Heart left ventricle (tissue), 16 donors: Measurements from ENCODE around the gene RCAN3. TPM values are rescaled to one million over a fixed set of nuclear protein-coding genes. Genes with fewer than 3 reads are reported as not detected.

Experiments used
- ATAC-seq, 4 donors: fragments of 200-7000 bp; cut with Tn5 transposase; one replicate each; pipeline ENCODE4 v1.9.1; 2020 to 2022; ENCODE audit warnings: moderate library complexity in 4 of 4, mild to moderate bottlenecking in 3 of 4, moderate number of reproducible peaks in 1 of 4
- DNase-seq, 5 donors: peaks; one replicate each; pipeline ENCODE4 v3.0.0-alpha.2; 2020
- H3K27ac ChIP-seq, 12 donors: fragments of 200-600 bp; sonication (generic) in 4 of 12; one replicate each; pipeline versions ENCODE4 v1.5.0 to v1.8.0; 2016 to 2022; ENCODE audit warnings: mild to moderate bottlenecking in 2 of 12
- H3K27me3 ChIP-seq, 9 donors: fragments of 200-600 bp; sonication (generic) in 2 of 9; one replicate each; pipeline versions ENCODE4 v1.5.1 to v1.8.0; 2016 to 2022; ENCODE audit warnings: mild to moderate bottlenecking in 3 of 9
- H3K36me3 ChIP-seq, 9 donors: fragments of 200-600 bp; sonication (generic) in 2 of 9; one replicate each; pipeline versions ENCODE4 v1.5.0 to v1.8.0; 2018 to 2022; ENCODE audit warnings: mild to moderate bottlenecking in 2 of 9
- H3K4me1 ChIP-seq, 12 donors: fragments of 200-600 bp; sonication (generic) in 4 of 12; one replicate each; pipeline versions ENCODE4 v1.5.0 to v1.8.0; 2016 to 2022; ENCODE audit warnings: mild to moderate bottlenecking in 3 of 12
- H3K4me3 ChIP-seq, 12 donors: fragments of 200-600 bp; sonication (generic) in 4 of 12; one replicate each; pipeline versions ENCODE4 v1.5.0 to v1.8.0; 2017 to 2022; ENCODE audit warnings: mild to moderate bottlenecking in 9 of 12, moderate library complexity in 4 of 12
- H3K9me3 ChIP-seq, 12 donors: fragments of 200-600 bp; sonication (generic) in 4 of 12; one replicate each; pipeline versions ENCODE4 v1.5.0 to v1.8.0; 2016 to 2022; ENCODE audit warnings: mild to moderate bottlenecking in 1 of 12
- POLR2A ChIP-seq, 2 donors: fragments of 450-650 bp; IDR thresholded peaks; one replicate each; pipeline ENCODE4 v1.6.1; 2017; ENCODE audit warnings: antibody characterized with exemption in 2 of 2, mild to moderate bottlenecking in 2 of 2, moderate library complexity in 2 of 2
- WGBS, 4 donors: extraction: QIAGEN DNeasy Blood & Tissue Kit in 2 of 4; methylation state at CpG; one replicate each; pipeline versions ENCODE4 v1.1.5 to v1.1.7; 2013 to 2018; 5-methylcytosine and 5-hydroxymethylcytosine counted together
- intact Hi-C, 10 donors: fragments of 100-400 bp; cut with DNase I; formaldehyde crosslinking; loops; one replicate each; pipeline versions ENCODE4 v1.11.1 to v1.14.2; 2022
- polyA plus RNA-seq, 2 donors: library from polyadenylated mRNA; stranded (reverse); fragments of 200-250 nt; gene quantifications; one replicate each; pipeline ENCODE4 v1.2.3, GENCODE V29; 2013
- total RNA-seq, 9 donors: library from RNA; depleted of rRNA in 2 of 9; stranded (reverse); fragments of >200 nt in 2 of 9; fragmentation: NEBNext Ultra II Directional in 3 of 9; extraction: Animal tissue kit (Norgen Biotek cat#: 25700) in 3 of 9; gene quantifications; one replicate each; pipeline versions ENCODE4 v1.1.0 to v1.2.4, GENCODE V29; 2016 to 2023
- TF ChIP-seq, protein P1 (sequence below), 12 donors: fragments of 200-600 bp; sonication (generic) in 4 of 12; IDR thresholded peaks; one replicate each; pipeline versions ENCODE4 v1.5.0 to v1.8.0; 2018 to 2022; ENCODE audit warnings: antibody characterized with exemption in 12 of 12, mild to moderate bottlenecking in 5 of 12
- donor health status: ischemic (EF 13 %, LVEDD 7.1; RV severe dilation, severe dysfunction).
- donor health status: healthy with polysubstance abuse.
- donor health status: DM: no; HTN: yes; CAD: no.
- donor health status: DM: no; HTN: no; CAD: no.
- donor health status: ischemic (EF 25% LVEDD 6.9; RV normal size, moderate dysfunction).
- donor health status: ischemic (EF 25% LVEDD 5.7; RV mildly dilated, moderate dysfunction).
- donor health status: healthy.
- donor health status: DM: yes; HTN: yes; CAD: no.
- donor health status: ischemic (EF 35%, LVEDD 5.7; RV mildly dilated, moderate dysfunction).
- donor health status: nonischemic (EF 11% LVEDD 7.7; RV severe dilation, severe dysfunction).
- donor health status: DM: yes; HTN: yes; CAD: no.
- donor health status: PGD.
- donor health status: ischemic (EF 29% LVEDD 5.4; RV normal size, mild dysfunction).
- donor health status: nonischemic (EF 23%, LVEDD 6.1; RV moderate dilation, normal function).

RCAN3 gene
- total and polyA plus RNA-seq, 11 donors: 2.1 to 9.7 (median 5.9) TPM

DNA sequence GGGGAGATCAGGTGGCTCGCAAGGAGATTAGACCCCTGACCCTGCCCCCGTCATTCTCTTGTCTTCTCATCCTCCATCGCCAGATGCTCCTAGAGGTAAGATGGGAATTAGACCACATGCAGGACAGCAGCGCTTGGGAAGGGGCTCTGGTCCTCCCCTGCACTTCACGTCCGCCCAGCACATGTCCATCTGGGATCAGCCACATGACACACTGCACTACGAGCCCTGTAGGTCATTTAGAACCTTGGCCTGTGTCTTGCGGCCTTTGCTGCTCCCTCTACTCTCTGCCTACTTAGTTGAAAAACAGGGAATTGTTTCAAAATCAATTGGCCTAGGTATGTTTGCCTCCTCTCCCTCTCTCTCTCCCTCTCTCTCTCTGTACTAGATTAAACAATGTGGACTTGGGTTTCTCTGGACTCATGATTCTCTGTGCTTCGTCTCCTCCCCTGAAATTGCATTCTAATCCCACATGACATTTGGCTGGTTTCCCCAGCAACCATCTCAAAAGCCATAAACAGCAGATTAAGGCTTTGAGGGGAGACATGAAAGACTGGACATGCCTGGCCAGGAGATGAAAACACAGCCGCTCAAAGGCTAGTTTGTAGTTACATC, 49.4 kb downstream of the RCAN3 start:
- DNase-seq: no peak
- peaks cover 0 to 44% (median 13%) of the 10 kb centered on the region in 9 donors for H3K27me3 ChIP-seq

DNA sequence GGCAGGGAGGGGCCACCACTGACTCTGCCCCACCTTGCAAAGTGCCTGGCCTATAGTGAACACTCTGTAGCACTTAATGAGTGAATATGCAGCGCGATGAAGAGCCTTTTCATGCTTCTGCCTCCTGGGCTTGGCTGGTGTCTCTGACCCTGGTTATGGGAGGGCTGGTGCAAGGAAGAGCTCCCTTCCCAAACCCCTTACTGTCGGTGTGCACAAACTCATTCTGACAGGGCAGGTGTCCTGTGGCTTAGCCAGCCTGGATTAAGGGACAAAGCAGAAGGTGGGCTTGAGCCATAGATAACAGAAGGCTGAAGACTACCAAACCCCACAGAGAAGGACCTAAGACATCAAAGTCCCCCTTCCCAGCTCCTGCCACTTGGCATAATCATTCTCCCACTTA, 51.3 kb downstream of the RCAN3 start:
- TF ChIP-seq, protein P1, sequence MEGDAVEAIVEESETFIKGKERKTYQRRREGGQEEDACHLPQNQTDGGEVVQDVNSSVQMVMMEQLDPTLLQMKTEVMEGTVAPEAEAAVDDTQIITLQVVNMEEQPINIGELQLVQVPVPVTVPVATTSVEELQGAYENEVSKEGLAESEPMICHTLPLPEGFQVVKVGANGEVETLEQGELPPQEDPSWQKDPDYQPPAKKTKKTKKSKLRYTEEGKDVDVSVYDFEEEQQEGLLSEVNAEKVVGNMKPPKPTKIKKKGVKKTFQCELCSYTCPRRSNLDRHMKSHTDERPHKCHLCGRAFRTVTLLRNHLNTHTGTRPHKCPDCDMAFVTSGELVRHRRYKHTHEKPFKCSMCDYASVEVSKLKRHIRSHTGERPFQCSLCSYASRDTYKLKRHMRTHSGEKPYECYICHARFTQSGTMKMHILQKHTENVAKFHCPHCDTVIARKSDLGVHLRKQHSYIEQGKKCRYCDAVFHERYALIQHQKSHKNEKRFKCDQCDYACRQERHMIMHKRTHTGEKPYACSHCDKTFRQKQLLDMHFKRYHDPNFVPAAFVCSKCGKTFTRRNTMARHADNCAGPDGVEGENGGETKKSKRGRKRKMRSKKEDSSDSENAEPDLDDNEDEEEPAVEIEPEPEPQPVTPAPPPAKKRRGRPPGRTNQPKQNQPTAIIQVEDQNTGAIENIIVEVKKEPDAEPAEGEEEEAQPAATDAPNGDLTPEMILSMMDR (IDR thresholded peaks at IDR 0.05): no peak
- no peak for TF ChIP-seq POLR2A (IDR thresholded peaks at IDR 0.05)
- Histone ChIP-seq H3K9me3 (no peaks in the 10 kb centered on the region), H3K27me3 (peaks cover 0 to 48% (median 17%) of the 10 kb centered on the region in 9 donors), H3K4me3 (no peak overlapping the region), H3K27ac (no peak overlapping the region), H3K36me3 (no peaks in the 10 kb centered on the region), H3K4me1 (peaks cover 0 to 12% (median 0%) of the 10 kb centered on the region in 12 donors)
- WGBS, 4 donors: 76 to 94% (median 88%) methylated on average over 3 of the region's 3 CpGs
- DNase-seq (no peak), ATAC-seq (no peak)
- intact Hi-C loops: loop anchor here in 1 of 10 donors (2.0 kb wide), 1 partner anchor 45 kb away; no protein-coding TSS in a partner anchor

More for the DNA sequence above, 49.4 kb downstream of the RCAN3 start:
- Histone ChIP-seq H3K4me3 (no peak overlapping the region), H3K9me3 (no peaks in the 10 kb centered on the region), H3K27ac (no peak overlapping the region), H3K36me3 (no peaks in the 10 kb centered on the region), H3K4me1 (peaks cover 0 to 12% (median 0%) of the 10 kb centered on the region in 12 donors)
- WGBS, 4 donors: 66 to 79% (median 70%) methylated on average over 10 of the region's 10 CpGs
- TF ChIP-seq POLR2A (IDR thresholded peaks at IDR 0.05): no peak
- TF ChIP-seq, protein P1 (IDR thresholded peaks at IDR 0.05): no peak
- ATAC-seq: no peak
- intact Hi-C loops: no loop called here

DNA sequence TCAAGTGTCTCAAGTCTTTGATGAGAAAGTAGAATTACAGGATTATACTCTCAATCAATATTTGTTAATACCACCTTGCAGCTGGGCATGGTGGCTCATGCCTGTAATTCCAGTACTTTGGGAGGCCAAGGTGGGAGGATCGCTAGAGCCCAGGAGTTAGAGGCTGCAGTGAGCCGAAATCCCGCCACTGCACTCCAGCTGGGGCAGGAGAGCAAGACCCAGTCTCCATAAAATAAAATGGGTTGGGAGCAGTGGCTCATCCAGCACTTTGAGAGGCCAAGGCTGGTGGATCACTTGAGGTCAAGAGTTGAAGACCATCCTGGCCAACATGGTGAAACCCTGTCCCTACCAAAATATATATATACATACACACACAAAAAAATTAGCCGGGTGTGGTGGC, 52.1 kb downstream of the RCAN3 start:
- intact Hi-C loops: loop anchor here in 1 of 10 donors (2.0 kb wide), 1 partner anchor 46 kb away; no protein-coding TSS in a partner anchor
- Histone ChIP-seq H3K4me1 (peaks cover 0 to 16% (median 0%) of the 10 kb centered on the region in 12 donors), H3K27me3 (peaks cover 0 to 48% (median 17%) of the 10 kb centered on the region in 9 donors), H3K27ac (no peak overlapping the region), H3K4me3 (no peak overlapping the region), H3K9me3 (no peaks in the 10 kb centered on the region), H3K36me3 (no peaks in the 10 kb centered on the region)
- no peak for DNase-seq
- TF ChIP-seq POLR2A (IDR thresholded peaks at IDR 0.05): no peak
- TF ChIP-seq, protein P1 (IDR thresholded peaks at IDR 0.05): no peak
- no peak for ATAC-seq
- WGBS, 4 donors: 96 to 100% (median 97%) methylated on average over 4 of the region's 4 CpGs

DNA sequence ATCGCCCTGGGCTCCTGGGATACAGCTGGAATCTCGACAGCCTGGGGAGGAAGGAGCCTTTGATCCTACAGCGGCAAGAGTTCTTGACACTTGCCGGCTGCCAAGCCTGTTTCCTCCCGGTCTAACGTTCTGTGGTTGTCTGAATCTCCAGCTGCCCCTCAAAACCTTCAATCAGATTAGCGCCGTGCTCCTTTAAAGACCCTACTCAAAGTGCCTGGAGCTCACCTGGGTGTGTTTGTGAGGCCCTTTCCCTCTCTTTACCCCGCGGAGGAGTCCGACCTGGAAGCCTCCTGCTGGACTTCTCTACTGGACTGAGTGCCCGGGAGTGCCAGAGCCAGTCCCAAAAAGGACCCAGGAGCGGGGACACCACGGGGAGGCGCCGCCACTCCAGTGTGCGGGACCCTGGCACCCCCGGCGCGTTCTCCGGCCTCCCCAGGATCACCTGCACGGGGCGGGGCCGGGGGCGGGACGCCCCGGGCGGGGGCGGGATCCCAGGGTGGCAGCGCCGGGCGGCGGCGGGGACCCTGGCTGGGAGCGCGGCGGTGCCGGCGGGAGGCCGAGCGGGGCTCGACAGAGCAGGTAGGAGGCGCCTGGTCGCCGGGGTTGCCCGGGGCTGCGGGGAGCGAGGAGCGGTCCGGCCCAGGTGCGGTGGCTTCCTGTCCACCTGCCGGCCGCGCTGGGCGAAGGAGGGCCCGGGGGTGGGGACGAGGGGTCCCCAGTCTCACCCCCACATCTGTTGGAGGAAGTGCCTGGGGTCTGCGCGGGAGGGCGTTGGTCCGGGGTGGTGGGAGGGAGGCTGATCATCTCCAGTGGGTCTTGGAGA, 53.2 kb downstream of the RCAN3 start, which contains the start of gene NCMAP:
Gene NCMAP, plus strand, starts transcription at position 497 of the 823 bp plus-strand sequence. CDS start 39,344 bp downstream, outside the sequence.
- Histone ChIP-seq H3K27me3 (peaks cover 0 to 43% (median 17%) of the 10 kb centered on the region in 9 donors), H3K36me3 (no peaks in the 10 kb centered on the region), H3K9me3 (no peaks in the 10 kb centered on the region), H3K4me1 (peaks cover 0 to 16% (median 0%) of the 10 kb centered on the region in 12 donors), H3K4me3 (peak within 1 kb of the TSS in 9 of 12 donors; percentile 23 to 51 (median 35)), H3K27ac (no peak within 1 kb of the TSS)
- ATAC-seq (peak in 3 of 4 donors; percentile 38 to 72 (median 61)), DNase-seq (peak in 1 of 5 donors; percentile 23)
- intact Hi-C loops: loop anchor here in 1 of 10 donors (2.0 kb wide), 1 partner anchor 47 kb away; no protein-coding TSS in a partner anchor
- TF ChIP-seq, protein P1 (IDR thresholded peaks at IDR 0.05): peak in 1 of 12 donors; percentile 22
- no peak for TF ChIP-seq POLR2A (IDR thresholded peaks at IDR 0.05)
- 4 to 14% (median 6%) methylated on average over 12 to 61 of the region's 61 CpGs for WGBS, 4 donors
